Stimulated activated CD8-positive, alpha-beta memory T cell treated with anti-CD3 and anti-CD28 coated beads, Interleukin-4, amount 100 ng/mL, for 4 hours (primary cell): ENCODE data around the gene SH3RF1.
"Not testable (repeated sequence)": the region's sequence is repeated elsewhere in the genome, so short reads cannot be mapped to it uniquely, and the experiment has no call there.

Experiments used
- DNase-seq, 2 donors: peaks; one replicate each; pipeline ENCODE4 v3.0.0-alpha.2; 2020; ENCODE audit warnings: low read depth in 2 of 2, low spot score in 1 of 2

Gene SH3RF1

DNA sequence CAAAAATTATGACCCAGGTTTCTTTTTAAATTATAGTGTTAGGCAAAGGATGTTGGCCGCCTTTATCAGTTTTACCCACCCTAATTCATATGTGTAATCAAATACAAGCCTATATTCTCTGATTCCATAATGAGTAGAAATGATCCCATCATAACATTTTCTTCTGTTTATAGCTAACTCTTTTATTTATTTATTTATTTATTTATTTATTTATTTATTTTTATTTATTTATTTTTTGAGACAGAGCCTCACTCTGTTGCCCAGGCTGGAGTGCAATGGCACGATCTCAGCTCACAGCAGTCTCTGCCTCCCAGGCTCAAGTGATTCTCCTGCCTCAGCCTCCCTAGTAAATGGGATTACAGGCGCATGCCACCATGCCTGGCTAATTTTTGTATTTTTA is 7.1 kb upstream of the SH3RF1 start:
- not testable (repeated sequence) for DNase-seq

DNA sequence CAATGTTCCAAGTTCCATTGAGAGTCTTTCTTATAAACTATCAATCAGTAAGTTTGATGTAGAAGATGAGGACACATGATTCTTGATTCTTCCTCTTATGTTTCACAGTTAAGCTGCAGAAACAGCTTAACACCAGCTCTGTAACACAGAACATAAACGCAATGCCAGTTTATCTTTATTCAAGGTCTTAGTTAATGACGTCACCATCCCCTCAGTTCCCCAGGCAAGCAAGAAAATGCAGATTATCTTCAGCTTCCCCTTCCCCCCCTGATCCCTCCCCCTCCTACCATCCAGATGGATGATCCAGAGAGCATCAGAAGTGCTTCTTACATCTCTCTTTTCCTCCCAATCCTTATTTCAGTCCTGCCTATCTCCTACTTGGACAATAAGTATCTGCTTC is 4.4 kb upstream of the SH3RF1 start:
- DNase-seq, result no peak

- no peak for DNase-seq
Measured at GRCh38 chr4:169274033-169274432, 3.3 kb upstream of the SH3RF1 start.

GRCh38 chr4:169272265-169272886 is 1.6 kb upstream of the SH3RF1 start:
- no peak for DNase-seq

DNA sequence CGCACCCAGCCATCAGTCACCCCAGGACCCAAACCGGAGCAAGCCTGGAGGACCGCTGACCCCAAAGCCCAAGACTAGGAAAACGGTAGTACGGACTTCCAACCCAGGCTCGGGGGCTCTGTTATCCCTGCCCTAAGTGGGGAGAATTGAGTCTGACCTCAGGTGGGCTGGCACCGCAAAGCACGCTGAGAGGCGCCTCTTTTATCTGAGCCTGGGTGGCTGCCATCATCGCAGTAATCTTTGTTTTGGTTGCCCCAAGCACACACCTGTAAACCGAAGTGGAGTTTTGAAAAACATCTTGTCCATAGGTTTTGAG is 894 bp upstream of the SH3RF1 start:
- DNase-seq, result no peak

DNA sequence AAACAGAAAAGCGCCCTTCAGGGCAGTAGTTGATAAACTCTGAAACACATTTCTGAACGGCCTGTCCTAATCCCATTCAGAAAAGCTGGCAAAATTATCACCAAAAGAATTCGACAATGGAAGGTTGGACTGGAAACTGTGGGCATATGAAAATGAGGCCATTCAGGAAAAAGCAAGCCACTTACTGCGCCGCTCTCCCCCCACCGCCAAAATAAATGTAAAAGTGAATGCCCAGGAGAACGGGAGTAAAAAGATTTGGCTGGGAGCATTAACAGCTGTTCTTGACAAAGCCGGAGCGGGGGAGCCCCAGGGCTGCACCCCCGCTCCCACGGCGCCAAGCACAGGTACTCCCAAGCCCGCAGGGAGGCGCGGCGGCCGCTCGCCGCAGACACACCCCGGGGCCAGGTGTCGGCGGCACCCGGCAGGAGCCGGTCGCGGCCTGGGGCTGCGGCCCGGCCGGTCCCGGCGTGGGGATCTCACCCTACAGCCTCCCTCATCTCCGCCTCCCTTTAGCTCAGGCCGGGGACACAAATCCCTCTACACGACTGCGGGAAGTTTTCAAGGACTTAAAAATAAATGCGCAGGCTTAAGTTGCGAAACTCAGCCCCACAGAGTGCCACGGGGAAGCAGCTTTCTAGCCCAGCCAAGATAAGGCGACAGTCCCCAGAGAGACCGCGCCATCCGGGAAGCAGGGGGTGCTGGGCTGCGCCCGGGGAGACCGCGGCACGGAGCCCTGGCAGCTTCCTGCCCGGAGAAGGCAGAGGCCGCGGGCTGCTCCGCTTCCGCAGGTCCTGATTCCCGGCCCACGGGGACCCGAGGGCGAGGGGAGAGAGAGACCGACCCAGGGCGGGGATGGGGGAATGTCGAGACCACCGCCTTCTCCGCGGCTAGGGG is 593 bp downstream of the SH3RF1 start:
- no peak for DNase-seq

DNA sequence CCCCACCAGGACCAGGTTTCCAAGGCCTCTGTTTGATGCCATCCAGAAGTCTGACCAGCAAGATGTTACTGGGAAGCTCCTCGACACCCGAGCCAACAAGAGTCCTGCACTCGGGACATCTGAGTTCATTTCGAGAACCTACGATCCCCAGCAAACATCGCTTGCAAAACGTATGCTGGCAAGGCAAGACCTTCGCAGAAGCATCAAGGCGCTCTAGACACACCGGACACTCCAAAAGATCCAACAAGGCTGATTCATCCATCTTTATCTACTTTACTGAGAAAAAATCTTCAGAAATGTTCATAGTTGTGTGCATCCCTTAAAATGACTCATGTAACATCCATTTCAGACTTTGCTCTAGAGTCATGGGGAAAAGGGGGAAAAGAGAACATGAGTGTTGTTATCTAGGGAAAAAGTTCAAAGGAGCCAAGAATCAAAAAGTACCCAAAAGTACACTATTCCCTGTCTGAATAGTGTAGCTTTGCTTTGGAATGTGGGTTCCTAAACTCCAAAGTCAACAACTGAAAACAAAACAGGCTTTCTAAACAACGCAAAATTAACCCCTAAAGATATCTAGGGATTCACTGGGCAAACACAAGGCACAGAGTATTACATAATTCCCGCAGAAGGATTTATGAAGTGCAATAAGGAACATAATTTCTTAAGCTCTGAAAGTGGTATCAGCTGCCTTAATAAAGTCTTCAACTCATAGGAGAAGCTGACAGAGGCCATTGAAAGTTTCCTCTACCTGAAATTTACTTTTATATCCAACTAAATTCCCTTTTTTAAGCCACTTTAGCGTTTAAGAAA is 1.6 kb downstream of the SH3RF1 start:
- no peak for DNase-seq

DNA sequence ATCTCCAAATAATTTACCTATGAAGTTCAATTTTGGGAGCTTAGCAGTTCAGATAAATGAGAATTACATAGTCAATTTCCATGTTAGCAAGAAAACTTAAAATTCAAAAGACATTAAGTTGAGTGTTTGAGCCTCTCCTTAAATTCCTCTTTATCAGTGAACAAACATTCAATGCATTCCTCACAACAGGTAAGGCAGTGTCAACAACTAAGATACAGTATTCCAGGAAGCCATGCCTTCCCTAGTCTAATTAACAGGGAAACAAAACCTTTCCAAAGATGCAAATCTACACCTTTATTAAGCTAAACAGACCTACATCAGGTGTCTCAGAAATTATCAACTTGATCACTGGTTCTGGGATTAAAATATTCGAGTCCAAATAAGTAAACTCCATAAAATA is 3.7 kb downstream of the SH3RF1 start:
- DNase-seq, result no peak

DNA sequence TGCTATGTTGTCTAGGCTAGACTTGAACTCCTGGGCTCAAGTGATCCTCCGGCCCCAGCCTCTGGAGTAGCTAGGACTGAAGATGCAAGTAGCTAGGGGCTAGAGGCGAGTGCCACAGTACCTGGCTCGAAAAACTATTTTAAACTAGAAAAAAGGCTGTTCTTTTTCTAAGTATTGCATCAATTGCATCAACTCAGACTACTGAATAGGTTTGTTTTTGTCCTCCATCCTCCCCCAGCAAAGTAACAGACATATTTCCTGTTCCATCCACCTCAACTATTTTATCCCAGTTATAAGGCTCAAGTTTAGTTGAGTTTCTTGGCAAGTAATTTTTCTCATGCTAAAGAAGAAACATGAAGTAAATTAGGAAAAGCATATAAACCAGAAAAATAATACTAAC is 4.1 kb downstream of the SH3RF1 start:
- no peak for DNase-seq

DNA sequence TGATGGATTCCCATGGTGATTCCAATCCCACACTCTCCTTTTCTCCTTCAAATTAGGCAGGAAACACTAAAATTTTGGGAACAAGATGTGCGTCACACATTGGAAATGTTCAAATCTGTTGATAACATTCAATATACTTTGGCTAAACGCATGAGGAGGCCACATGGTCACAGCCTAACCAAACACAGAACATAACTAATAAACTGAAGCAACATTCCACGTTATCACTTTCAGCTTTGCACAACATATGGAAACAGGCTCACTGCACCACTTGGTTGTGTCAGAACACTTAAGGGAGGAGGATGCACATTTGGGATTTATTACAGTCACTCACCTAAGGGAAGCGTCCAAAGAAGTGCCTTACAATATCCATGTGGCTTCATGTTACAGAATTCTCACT is 4.7 kb downstream of the SH3RF1 start:
- DNase-seq, result no peak

GRCh38 chr4:169263791-169264392 is 6.9 kb downstream of the SH3RF1 start:
- DNase-seq, result no peak

GRCh38 chr4:169260217-169260866 is 10.4 kb downstream of the SH3RF1 start:
- DNase-seq, result no peak

GRCh38 chr4:169259271-169259670 is 11.5 kb downstream of the SH3RF1 start:
- DNase-seq, result no peak

DNA sequence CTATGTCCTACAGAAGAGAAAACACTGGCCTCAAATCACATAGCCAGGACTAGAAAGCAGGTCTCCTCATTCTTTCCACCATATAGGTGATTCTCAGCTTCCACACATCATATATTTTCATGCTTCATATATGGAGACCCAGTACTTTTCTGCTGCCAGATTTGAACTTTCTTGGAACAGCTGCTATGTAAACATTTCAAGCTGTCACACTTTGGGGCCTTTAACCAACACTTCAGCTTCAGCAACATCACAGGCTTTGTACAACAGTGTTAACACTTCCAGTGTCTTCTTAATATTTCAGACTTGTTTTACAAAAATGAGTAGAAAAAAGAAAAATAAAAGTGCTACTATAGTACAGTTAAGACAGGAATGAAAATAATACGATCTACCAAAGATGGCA is 12.6 kb downstream of the SH3RF1 start:
- no peak for DNase-seq

DNA sequence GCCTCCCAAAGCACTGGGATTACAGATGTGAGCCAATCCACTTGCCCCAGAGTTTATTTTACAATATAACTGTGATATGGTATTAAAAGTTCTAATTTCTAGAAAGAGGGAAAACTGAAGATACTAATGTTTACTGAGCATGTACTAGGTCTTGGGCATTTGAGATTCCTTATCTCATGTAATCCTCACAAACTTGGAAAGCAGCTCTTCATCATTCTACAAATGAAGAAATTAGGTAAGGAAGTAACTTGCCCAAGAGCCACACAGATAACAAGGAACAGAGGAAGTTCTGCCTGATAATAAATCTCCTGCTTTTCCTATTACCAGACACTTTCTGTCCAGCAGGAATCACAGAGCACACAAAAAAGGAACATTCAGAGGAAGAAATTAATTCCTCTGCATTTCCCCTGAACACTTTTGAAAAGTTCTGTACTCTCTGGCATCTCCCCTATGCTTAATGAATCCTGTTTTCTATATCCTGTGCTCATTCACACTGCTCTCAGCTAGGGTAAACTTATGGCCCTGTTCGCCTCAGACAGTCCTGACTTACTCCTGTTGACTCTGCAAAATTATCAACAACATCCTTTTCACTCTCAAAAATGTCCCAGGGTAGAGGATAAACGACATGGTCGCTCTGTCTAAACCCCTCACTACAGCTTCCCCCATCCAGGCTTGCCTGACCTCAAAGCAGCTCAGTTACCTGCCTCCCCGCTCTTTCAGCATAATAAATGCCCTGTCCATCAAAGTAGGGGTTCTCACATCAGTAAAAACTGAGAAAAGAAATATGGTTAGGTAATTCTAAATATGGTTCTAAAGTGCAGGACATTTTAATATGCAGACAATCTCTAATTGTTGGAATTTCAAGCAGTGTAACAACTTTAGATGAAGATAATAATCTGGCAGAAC is 13.6 kb downstream of the SH3RF1 start:
- no peak for DNase-seq

- no peak for DNase-seq
Measured at GRCh38 chr4:169256101-169256612, 14.6 kb downstream of the SH3RF1 start.

DNA sequence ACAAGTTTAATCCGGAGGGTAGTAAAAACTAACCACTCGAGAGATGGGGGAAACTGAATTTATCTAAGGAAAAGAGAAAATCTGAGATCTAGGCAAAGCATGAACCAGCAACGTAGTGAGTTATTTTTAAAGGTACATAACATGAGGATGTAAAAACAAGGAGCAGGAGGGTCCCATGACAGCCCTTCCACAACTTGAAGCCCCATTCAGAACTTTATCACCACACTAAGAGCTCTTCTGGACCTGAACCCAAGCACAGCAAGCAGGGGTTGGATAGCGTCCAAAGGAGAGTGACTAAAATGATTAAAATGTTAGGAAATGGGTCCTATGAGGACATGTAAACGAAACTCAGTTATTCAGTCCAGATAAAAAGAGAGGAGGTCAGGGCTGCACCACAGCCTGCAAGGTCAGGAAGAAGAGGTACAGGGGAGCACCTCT is 16.2 kb downstream of the SH3RF1 start:
- DNase-seq, result no peak

- no peak for DNase-seq
Measured at GRCh38 chr4:169253904-169254303, 16.9 kb downstream of the SH3RF1 start.

DNA sequence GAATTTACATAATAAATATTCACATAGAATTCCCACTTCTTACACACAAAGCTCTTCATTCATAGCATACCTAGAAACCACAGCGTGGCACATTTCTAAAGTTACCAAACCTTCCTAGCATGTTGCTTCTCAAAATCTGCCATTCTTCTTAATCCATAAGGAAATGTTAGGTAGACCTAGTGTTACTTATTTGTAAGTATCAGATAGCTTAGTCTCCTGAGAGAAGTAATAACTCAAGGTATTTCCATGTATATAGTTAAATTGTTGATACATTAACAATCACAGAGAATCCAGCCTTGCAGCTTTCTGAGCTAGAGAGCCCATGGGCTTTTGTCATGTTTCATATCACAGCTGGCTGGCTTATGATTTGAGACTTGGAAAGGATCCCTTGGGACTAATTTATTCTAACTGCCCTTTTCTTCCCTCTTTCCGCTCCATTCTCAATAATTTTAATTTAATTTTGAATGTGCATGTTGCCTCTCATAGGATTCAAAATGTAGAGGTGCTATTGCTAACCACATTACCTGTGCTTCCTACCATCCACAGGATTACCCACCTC is 17.6 kb downstream of the SH3RF1 start:
- no peak for DNase-seq
